ENCODE data around the gene ZNF22. TPM values are rescaled to one million over a fixed set of nuclear protein-coding genes. Genes with fewer than 3 reads are reported as not detected.
A peak's percentile ranks its signal among the peaks of the same experiment; 100 is the strongest.

The ZNF22 gene
- total and polyA plus RNA-seq, 9 donors = 19.4 to 38.0 (median 27.4) TPM

DNA sequence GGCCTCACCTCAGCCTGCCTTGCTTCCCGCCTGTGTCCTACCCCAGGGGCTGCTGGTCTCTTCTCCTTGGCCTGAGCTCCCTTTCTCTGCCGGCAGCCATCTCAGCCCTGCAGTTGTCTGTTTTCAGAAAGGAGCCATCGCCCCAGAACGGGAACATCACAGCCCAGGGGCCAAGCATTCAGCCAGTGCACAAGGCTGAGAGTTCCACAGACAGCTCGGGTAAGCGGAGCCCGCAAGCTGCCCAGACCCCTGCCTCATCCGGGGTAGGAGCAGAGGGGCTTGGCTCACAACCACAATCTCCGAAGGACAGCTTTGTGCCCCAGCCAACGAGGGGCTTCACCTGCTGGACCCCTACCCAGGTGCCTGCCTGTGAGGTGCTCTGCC, 16.8 kb upstream of the ZNF22 start:
- H3K27me3 ChIP-seq = no peaks in the 10 kb centered on the region
- DNase-seq = peak in 4 of 5 donors; percentile 18 to 27 (median 24)
- 86 to 90% (median 88%) methylated on average over 10 of the region's 10 CpGs for WGBS, 3 donors
- H3K4me1 ChIP-seq (ENCODE audit: insufficient read depth) = peaks cover 49% of the 10 kb centered on the region
- no peaks in the 10 kb centered on the region for H3K9me3 ChIP-seq
- peak overlapping the region in 1 of 2 donors; percentile 76 for H3K27ac ChIP-seq
- no peak overlapping the region for H3K4me3 ChIP-seq
- no peaks in the 10 kb centered on the region for H3K36me3 ChIP-seq
- intact Hi-C loops (cut with DNase I) = no loop called here
- TF ChIP-seq, protein P1, sequence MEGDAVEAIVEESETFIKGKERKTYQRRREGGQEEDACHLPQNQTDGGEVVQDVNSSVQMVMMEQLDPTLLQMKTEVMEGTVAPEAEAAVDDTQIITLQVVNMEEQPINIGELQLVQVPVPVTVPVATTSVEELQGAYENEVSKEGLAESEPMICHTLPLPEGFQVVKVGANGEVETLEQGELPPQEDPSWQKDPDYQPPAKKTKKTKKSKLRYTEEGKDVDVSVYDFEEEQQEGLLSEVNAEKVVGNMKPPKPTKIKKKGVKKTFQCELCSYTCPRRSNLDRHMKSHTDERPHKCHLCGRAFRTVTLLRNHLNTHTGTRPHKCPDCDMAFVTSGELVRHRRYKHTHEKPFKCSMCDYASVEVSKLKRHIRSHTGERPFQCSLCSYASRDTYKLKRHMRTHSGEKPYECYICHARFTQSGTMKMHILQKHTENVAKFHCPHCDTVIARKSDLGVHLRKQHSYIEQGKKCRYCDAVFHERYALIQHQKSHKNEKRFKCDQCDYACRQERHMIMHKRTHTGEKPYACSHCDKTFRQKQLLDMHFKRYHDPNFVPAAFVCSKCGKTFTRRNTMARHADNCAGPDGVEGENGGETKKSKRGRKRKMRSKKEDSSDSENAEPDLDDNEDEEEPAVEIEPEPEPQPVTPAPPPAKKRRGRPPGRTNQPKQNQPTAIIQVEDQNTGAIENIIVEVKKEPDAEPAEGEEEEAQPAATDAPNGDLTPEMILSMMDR (IDR thresholded peaks at IDR 0.05) = no peak
- TF ChIP-seq POLR2A (IDR thresholded peaks at IDR 0.05) (no peak), EP300 (IDR thresholded peaks at IDR 0.05) (no peak)

DNA sequence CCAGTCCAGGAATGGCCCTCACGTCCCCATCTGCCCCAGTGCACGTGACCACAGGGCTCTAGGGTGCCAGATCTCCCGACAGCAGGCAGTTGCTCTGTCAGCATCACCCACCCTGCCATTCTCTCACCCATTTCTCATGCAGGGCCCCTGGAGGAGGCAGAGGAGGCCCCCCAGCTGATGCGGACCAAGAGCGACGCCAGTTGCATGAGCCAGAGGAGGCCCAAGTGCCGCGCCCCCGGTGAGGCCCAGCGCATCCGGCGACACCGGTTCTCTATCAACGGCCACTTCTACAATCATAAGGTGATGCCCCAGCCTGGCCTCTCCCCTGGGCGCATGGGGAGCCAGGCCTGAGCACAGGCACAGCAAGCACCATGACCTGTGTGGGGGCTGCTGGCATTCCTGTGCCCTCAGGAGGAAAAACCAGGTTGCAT, 16.0 kb upstream of the ZNF22 start:
- TF ChIP-seq, protein P1 (IDR thresholded peaks at IDR 0.05) = no peak
- peaks cover 42% of the 10 kb centered on the region for H3K4me1 ChIP-seq (ENCODE audit: insufficient read depth)
- 93 to 94% (median 93%) methylated on average over 15 of the region's 15 CpGs for WGBS, 3 donors
- H3K36me3 ChIP-seq = no peaks in the 10 kb centered on the region
- peak in 4 of 5 donors; percentile 18 to 37 (median 32) for DNase-seq
- no peaks in the 10 kb centered on the region for H3K9me3 ChIP-seq
- no peaks in the 10 kb centered on the region for H3K27me3 ChIP-seq
- H3K27ac ChIP-seq = peak overlapping the region; percentile 48 to 76
- H3K4me3 ChIP-seq = no peak overlapping the region
- intact Hi-C loops (cut with DNase I) = no loop called here

DNA sequence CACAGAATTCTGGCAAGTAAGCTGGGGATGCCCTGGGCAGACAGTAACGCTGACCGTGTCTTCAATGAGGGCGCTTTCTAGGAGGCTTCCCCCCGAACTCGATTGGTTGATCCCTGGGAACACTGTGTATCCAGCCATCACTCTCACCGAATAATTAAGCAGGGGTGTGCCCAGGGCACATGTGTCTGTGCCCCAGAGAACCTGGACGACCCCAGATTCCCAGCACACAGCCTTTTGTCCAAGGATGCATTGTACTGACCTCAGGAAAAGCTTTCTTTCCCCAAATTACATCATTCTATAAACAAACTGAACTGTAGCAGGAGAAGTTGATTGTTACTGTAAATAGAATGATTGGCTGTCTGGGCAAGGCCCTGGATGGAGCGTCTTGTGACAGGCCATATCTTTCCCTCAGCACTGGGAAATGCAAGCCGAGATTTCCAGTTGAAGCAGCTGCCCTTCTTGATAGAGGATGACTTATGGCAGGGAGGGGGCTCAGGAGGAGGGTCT, 15.5 kb upstream of the ZNF22 start:
- Histone ChIP-seq H3K27ac (peak overlapping the region; percentile 48 to 76), H3K36me3 (no peaks in the 10 kb centered on the region), H3K9me3 (no peaks in the 10 kb centered on the region), H3K4me1 (ENCODE audit: insufficient read depth) (peaks cover 41% of the 10 kb centered on the region), H3K27me3 (no peaks in the 10 kb centered on the region), H3K4me3 (no peak overlapping the region)
- TF ChIP-seq, protein P1 (IDR thresholded peaks at IDR 0.05) = no peak
- no peak for TF ChIP-seq POLR2A (IDR thresholded peaks at IDR 0.05)
- no peak for TF ChIP-seq EP300 (IDR thresholded peaks at IDR 0.05)
- intact Hi-C loops (cut with DNase I) = no loop called here
- DNase-seq = peak in 3 of 5 donors; percentile 14 to 33 (median 23)
- WGBS, 3 donors = 55 to 70% (median 66%) methylated on average over 9 of the region's 9 CpGs

DNA sequence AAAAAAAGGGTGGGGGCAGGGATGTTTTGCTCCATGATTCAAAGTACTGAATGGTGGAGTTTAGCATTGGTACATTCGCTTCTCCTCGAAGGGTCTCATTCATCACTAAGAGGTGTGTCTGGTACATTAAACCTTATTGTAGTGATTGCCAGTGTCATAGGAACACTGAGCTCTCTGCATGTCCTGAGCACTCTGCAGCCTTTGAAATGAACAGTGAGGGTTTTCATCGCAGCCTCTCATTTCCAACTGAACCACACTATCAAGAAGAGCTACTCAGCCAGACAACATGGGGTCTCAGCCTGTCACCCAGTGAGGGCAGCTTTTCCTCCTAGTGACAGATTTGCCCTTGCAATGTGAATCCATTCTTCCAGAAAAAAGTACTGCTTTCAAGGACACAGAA, 14.5 kb upstream of the ZNF22 start:
- TF ChIP-seq EP300 (IDR thresholded peaks at IDR 0.05) = no peak
- no peak overlapping the region for H3K4me3 ChIP-seq
- peak in 2 of 5 donors; percentile 5 to 8 for DNase-seq
- H3K27me3 ChIP-seq = no peaks in the 10 kb centered on the region
- H3K36me3 ChIP-seq = no peaks in the 10 kb centered on the region
- no peaks in the 10 kb centered on the region for H3K9me3 ChIP-seq
- H3K4me1 ChIP-seq (ENCODE audit: insufficient read depth) = peaks cover 37% of the 10 kb centered on the region
- intact Hi-C loops (cut with DNase I) = no loop called here
- 46 to 60% (median 47%) methylated on average over 3 of the region's 3 CpGs for WGBS, 3 donors
- peak overlapping the region; percentile 35 to 76 for H3K27ac ChIP-seq

DNA sequence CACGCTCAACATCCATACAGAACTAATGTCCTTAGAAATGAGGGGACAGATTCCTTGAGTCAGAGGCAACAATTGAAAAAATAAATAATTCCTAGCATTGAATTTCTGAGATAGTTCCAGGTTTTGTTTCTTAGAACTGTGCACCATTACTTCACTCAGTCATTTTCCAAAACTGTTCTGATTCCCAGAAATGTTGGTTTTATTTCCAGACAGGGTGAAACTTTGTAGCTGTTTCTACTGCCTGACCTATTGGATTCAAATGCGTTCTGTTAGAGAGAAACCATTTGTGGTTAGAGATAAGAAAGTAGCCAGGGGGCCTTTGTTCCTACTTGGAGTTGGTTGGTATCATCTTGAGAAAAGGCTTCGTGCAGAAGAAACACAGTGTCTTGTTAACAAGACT, 14.1 kb upstream of the ZNF22 start:
- peaks cover 37% of the 10 kb centered on the region for H3K4me1 ChIP-seq (ENCODE audit: insufficient read depth)
- no peaks in the 10 kb centered on the region for H3K9me3 ChIP-seq
- no peak overlapping the region for H3K4me3 ChIP-seq
- WGBS, 3 donors = 11 to 17% (median 14%) methylated on average over 3 of the region's 3 CpGs
- peak in 1 of 5 donors; percentile 15 for DNase-seq
- no peak for TF ChIP-seq POLR2A (IDR thresholded peaks at IDR 0.05)
- TF ChIP-seq EP300 (IDR thresholded peaks at IDR 0.05) = peak; percentile 82
- TF ChIP-seq, protein P1 (IDR thresholded peaks at IDR 0.05) = no peak
- H3K27me3 ChIP-seq = no peaks in the 10 kb centered on the region
- intact Hi-C loops (cut with DNase I) = no loop called here
- H3K27ac ChIP-seq = peak overlapping the region; percentile 35 to 76
- H3K36me3 ChIP-seq = no peaks in the 10 kb centered on the region
